ENCODE data around the gene GAL3ST3.

The GAL3ST3 gene

DNA sequence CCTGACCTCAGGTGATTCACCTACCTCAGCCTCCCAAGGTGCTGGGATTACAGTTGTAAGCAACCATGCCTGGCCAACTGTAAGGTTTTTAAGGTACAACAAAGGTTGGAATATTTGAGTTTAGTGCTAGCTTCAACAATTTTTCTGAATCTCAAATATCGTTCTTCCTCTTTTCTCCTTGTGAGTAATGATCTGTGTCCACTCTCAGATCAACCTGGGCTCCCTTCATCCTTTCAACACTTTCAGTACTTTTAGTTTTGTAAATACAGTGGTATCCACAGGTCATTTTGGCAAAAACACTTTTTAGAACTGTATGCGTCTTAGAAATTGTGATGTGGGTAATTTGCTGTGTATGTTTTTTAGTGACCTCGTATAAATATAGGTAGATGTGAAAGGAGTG is 29.0 kb upstream of the GAL3ST3 start:
- H3K9me3 Mint-ChIP-seq, result no peaks in the 10 kb centered on the region
- peaks cover 15% of the 10 kb centered on the region for H3K4me1 Mint-ChIP-seq
- H3K27ac Mint-ChIP-seq, result no peak overlapping the region
- no peak overlapping the region for H3K4me3 Mint-ChIP-seq
- H3K36me3 Mint-ChIP-seq (ENCODE audit: low read depth), result peaks cover 34% of the 10 kb centered on the region
- H3K27me3 Mint-ChIP-seq (ENCODE audit: low read depth), result no peaks in the 10 kb centered on the region
- no peak for TF ChIP-seq CTCF (IDR thresholded peaks at IDR 0.05; ENCODE audit: unreplicated experiment in 3 of 3)

- TF ChIP-seq CTCF (IDR thresholded peaks at IDR 0.05; ENCODE audit: unreplicated experiment in 3 of 3), result no peak
- H3K9me3 Mint-ChIP-seq, result no peaks in the 10 kb centered on the region
- no peaks in the 10 kb centered on the region for H3K27me3 Mint-ChIP-seq (ENCODE audit: low read depth)
- H3K27ac Mint-ChIP-seq, result no peak overlapping the region
- no peak overlapping the region for H3K4me3 Mint-ChIP-seq
- H3K4me1 Mint-ChIP-seq, result peaks cover 22% of the 10 kb centered on the region
- peaks cover 35% of the 10 kb centered on the region for H3K36me3 Mint-ChIP-seq (ENCODE audit: low read depth)
Observed at GRCh38 chr11:66076561-66076960, 27.6 kb upstream of the GAL3ST3 start.

DNA sequence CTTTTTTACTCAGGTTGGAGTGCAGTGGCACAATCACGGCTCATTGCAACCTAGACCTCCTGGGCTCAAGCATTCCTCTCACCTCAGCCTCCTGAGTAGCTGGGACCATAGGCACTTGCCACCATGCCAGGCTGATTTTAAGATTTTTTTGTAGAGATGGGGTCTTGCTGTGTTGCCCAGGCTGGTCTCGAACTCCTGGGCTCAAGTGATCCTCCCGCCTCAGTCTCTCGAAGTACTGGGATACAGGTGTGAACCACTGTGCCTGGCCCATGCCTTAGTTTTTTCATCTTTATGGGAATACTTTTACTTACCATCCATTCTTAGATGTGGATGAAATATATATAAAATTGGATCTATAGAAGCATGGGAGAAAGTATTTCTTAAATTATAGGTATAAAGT is 26.3 kb upstream of the GAL3ST3 start:
- no peak overlapping the region for H3K27ac Mint-ChIP-seq
- no peaks in the 10 kb centered on the region for H3K27me3 Mint-ChIP-seq (ENCODE audit: low read depth)
- TF ChIP-seq CTCF (IDR thresholded peaks at IDR 0.05; ENCODE audit: unreplicated experiment in 3 of 3), result no peak
- no peaks in the 10 kb centered on the region for H3K9me3 Mint-ChIP-seq
- no peak overlapping the region for H3K4me3 Mint-ChIP-seq
- H3K4me1 Mint-ChIP-seq, result peaks cover 23% of the 10 kb centered on the region
- H3K36me3 Mint-ChIP-seq (ENCODE audit: low read depth), result peaks cover 35% of the 10 kb centered on the region

GRCh38 chr11:66073669-66074068 is 24.7 kb upstream of the GAL3ST3 start:
- H3K27me3 Mint-ChIP-seq (ENCODE audit: low read depth), result peaks cover 5% of the 10 kb centered on the region
- no peaks in the 10 kb centered on the region for H3K9me3 Mint-ChIP-seq
- H3K36me3 Mint-ChIP-seq (ENCODE audit: low read depth), result peaks cover 33% of the 10 kb centered on the region
- H3K4me1 Mint-ChIP-seq, result peaks cover 32% of the 10 kb centered on the region
- no peak overlapping the region for H3K27ac Mint-ChIP-seq
- no peak overlapping the region for H3K4me3 Mint-ChIP-seq
- TF ChIP-seq CTCF (IDR thresholded peaks at IDR 0.05; ENCODE audit: unreplicated experiment in 3 of 3), result no peak

DNA sequence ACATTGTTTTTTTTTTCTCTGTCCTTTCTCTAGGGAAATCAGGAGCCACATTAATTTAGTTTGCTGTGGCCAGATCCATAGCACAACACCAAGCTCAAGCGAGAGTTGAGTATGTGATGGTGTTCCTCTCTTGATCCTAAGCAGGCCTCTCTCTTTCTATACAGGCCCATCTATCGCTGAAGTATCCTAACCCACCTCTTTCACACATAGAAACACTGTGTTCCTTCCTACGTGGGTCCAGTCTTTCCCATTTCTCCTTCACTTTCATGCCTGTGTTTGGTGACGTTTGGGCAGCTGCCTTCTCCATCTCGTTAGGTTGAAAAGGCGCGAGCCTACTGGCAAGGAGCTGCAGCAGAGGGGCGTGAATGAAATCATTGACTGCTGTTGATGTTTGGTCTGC is 23.6 kb upstream of the GAL3ST3 start:
- Mint-ChIP-seq H3K4me1 (peaks cover 39% of the 10 kb centered on the region), H3K27me3 (ENCODE audit: low read depth) (peaks cover 5% of the 10 kb centered on the region), H3K36me3 (ENCODE audit: low read depth) (peaks cover 36% of the 10 kb centered on the region), H3K9me3 (no peaks in the 10 kb centered on the region), H3K4me3 (peak overlapping the region; percentile 91 to 92 (median 92)), H3K27ac (peak overlapping the region in 1 of 3 experiments; percentile 82)
- TF ChIP-seq CTCF (IDR thresholded peaks at IDR 0.05; ENCODE audit: unreplicated experiment in 3 of 3), result no peak

DNA sequence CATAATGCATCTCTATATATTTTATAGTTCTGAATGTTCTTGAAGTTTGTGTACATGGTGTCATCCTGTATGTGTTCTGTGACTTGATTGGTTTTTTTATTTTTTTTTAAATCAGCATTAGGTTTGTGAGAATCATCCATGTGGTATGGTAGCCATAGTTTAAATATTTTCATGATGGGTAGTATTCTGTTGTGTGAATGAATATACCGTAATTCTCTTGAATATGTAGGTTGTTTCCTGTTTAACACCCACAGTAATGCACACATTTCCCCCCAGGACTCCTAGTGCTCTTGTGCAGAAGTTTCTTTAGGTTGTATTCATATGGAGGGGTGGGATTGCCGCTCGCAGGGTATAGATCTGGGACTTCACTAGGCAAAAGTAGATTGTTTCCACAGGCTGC is 23.1 kb upstream of the GAL3ST3 start:
- peak overlapping the region; percentile 72 to 89 (median 82) for H3K27ac Mint-ChIP-seq
- no peak for TF ChIP-seq CTCF (IDR thresholded peaks at IDR 0.05; ENCODE audit: unreplicated experiment in 3 of 3)
- H3K27me3 Mint-ChIP-seq (ENCODE audit: low read depth), result peaks cover 5% of the 10 kb centered on the region
- peaks cover 39% of the 10 kb centered on the region for H3K4me1 Mint-ChIP-seq
- H3K4me3 Mint-ChIP-seq, result peak overlapping the region; percentile 91 to 92 (median 92)
- peaks cover 37% of the 10 kb centered on the region for H3K36me3 Mint-ChIP-seq (ENCODE audit: low read depth)
- no peaks in the 10 kb centered on the region for H3K9me3 Mint-ChIP-seq
